ENCODE data around the gene MLXIP. TPM values are rescaled to one million over a fixed set of nuclear protein-coding genes. Genes with fewer than 3 reads are reported as not detected.

The MLXIP gene
- total and polyA plus RNA-seq, 2 donors (not counting 3 experiments of a cell fraction or from before 2014, with no cell fraction given): 22.0 to 72.5 TPM

DNA sequence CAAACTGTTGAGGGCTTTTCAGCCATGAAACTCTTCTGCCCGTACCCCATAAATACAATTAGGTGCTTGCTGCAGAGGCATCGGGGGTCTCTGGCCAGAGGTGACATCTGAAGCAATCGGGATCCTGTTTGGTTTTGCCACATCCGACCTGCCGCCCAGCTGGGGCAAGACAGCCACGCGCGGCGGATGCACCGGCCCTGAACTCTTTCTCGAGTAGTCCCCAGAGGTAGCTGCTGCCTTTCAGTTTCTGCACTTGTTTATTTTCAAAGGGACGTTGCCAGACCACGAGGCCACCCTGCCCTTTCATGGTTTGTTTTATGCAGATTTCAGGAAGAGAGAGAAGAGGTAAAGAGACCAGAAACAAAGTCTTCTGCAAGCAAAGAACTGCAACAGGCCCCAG lies 10.6 kb upstream of the MLXIP start:
- Histone ChIP-seq H3K9me3 (replicated peaks; ENCODE audit: control insufficient read depth, insufficient read depth, low read length) (no peaks in the 10 kb centered on the region), H3K9me1 (replicated peaks; ENCODE audit: control insufficient read depth, extremely low read depth, insufficient read depth, low read length) (no peaks in the 10 kb centered on the region), H3K9ac (replicated peaks; ENCODE audit: extremely low read depth, insufficient read depth, low read length) (no peak overlapping the region), H3K4me2 (ENCODE audit: insufficient read depth, low read length) (no peak overlapping the region), H4K20me1 (replicated peaks; ENCODE audit: control insufficient read depth, extremely low read depth, insufficient read depth, low read length) (no peaks in the 10 kb centered on the region), H3K36me3 (ENCODE audit: control insufficient read depth in 2 of 2, extremely low read depth in 1 of 2, insufficient read depth in 2 of 2, low read length in 2 of 2) (no peaks in the 10 kb centered on the region), H2AFZ (ENCODE audit: low read depth, low read length) (no peak overlapping the region), H3K27ac (ENCODE audit: insufficient read depth, low read depth, low read length) (no peak overlapping the region), H3K4me3 (replicated peaks in 1 of 3; ENCODE audit: insufficient read depth in 1 of 3, low read depth in 1 of 3, low read length in 3 of 3) (no peak overlapping the region), H3K4me1 (ENCODE audit: control insufficient read depth, extremely low read depth, insufficient read depth, low read length) (peaks cover 33% of the 10 kb centered on the region), H3K79me2 (ENCODE audit: control insufficient read depth, insufficient read depth, low read length) (no peaks in the 10 kb centered on the region), H3K27me3 (ENCODE audit: control insufficient read depth in 2 of 2, insufficient read depth in 2 of 2, low read length in 2 of 2) (no peaks in the 10 kb centered on the region)
- dilution Hi-C loops (cut with MboI; ENCODE audit: extremely low pct_ligation_motif_present, low sequenced_read_pairs): no loop called here
- TF ChIP-seq EZH2 (IDR thresholded peaks at IDR 0.05; ENCODE audit: borderline replicate concordance, low read depth, low read length, severe bottlenecking): no peak
- TF ChIP-seq POLR2AphosphoS5 (IDR thresholded peaks at IDR 0.05; ENCODE audit: insufficient read depth, low read depth, low read length): no peak
- TF ChIP-seq, protein P1, sequence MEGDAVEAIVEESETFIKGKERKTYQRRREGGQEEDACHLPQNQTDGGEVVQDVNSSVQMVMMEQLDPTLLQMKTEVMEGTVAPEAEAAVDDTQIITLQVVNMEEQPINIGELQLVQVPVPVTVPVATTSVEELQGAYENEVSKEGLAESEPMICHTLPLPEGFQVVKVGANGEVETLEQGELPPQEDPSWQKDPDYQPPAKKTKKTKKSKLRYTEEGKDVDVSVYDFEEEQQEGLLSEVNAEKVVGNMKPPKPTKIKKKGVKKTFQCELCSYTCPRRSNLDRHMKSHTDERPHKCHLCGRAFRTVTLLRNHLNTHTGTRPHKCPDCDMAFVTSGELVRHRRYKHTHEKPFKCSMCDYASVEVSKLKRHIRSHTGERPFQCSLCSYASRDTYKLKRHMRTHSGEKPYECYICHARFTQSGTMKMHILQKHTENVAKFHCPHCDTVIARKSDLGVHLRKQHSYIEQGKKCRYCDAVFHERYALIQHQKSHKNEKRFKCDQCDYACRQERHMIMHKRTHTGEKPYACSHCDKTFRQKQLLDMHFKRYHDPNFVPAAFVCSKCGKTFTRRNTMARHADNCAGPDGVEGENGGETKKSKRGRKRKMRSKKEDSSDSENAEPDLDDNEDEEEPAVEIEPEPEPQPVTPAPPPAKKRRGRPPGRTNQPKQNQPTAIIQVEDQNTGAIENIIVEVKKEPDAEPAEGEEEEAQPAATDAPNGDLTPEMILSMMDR (IDR thresholded peaks at IDR 0.05; ENCODE audit: extremely low read depth in 1 of 2, insufficient read depth in 1 of 2, low read depth in 1 of 2, low read length in 2 of 2): no peak
- no peak for TF ChIP-seq GATA2 (IDR thresholded peaks at IDR 0.05; ENCODE audit: insufficient read depth, insufficient read length, low read depth, low read length)
- TF ChIP-seq FOS (IDR thresholded peaks at IDR 0.05; ENCODE audit: borderline replicate concordance, insufficient read depth, low read length): no peak
- TF ChIP-seq MYC (IDR thresholded peaks at IDR 0.05; ENCODE audit: low read depth, low read length): no peak
- TF ChIP-seq POLR2A (IDR thresholded peaks at IDR 0.05; ENCODE audit: low read depth, low read length): no peak
- ChIA-PET CTCF (interaction anchor here (0.6 to 1.4 kb wide), 3 partner anchors 14 to 56 kb away, joined by 3 to 5 read pairs (median 3); no protein-coding TSS in a partner anchor), POLR2A (interaction anchor here (1.4 kb wide), 1 partner anchor 11 kb away, joined by 6 read pairs; the partner anchor contains the start of gene MLXIP)
- no TSS peak for BruUV-seq (replicated peaks)
- FAIRE-seq: no peak
- intact Hi-C loops (cut with micrococcal nuclease): no loop called here
- DNase-seq (ENCODE audit: low read depth, low spot score): peak; percentile 76

Data from endothelial cell of umbilical vein (primary cell).